Hair follicle dermal papilla cell (primary cell): ENCODE measurements around the gene CD55. TPM values are rescaled to one million over a fixed set of nuclear protein-coding genes. Genes with fewer than 3 reads are reported as not detected.

Source experiments
- total RNA-seq: library from RNA; depleted of rRNA; stranded (reverse); fragments of >200 nt; gene quantifications from 2 replicates; pipeline ENCODE4 v1.2.3, GENCODE V29; 2012

Gene CD55, protein sequence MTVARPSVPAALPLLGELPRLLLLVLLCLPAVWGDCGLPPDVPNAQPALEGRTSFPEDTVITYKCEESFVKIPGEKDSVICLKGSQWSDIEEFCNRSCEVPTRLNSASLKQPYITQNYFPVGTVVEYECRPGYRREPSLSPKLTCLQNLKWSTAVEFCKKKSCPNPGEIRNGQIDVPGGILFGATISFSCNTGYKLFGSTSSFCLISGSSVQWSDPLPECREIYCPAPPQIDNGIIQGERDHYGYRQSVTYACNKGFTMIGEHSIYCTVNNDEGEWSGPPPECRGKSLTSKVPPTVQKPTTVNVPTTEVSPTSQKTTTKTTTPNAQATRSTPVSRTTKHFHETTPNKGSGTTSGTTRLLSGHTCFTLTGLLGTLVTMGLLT
- 53.2 and 59.1 TPM in 2 replicates for total RNA-seq

DNA sequence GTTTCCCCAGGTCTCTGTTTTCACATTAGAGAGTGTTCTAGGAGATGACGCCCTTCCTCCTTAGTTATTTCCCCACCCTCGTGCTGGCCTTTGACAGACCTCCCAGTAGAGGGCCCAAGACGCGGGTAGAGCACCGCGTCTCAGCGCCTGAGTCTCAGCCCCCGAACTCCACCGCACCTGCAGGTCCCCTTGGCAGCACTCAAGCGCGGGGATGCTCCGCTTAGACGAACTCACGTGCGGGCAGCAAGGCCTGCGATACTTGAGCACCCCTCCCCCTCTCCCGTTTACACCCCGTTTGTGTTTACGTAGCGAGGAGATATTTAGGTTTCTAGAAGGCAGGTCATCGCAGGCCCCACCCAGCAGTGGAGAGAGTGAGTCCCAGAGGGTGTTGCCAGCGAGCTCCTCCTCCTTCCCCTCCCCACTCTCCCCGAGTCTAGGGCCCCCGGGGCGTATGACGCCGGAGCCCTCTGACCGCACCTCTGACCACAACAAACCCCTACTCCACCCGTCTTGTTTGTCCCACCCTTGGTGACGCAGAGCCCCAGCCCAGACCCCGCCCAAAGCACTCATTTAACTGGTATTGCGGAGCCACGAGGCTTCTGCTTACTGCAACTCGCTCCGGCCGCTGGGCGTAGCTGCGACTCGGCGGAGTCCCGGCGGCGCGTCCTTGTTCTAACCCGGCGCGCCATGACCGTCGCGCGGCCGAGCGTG lies at the start of gene CD55:
Gene CD55 (plus strand): TSS at position 600 of the 711 bp plus-strand sequence. CDS start 88 bp downstream, at position 688.

Other genes with a start within 250 kb of the CD55 start
- gene C4BPB, start 232.8 kb upstream of the CD55 start, total RNA-seq: 0.24 and 0.32 TPM in 2 replicates
- gene C4BPA, start 217.4 kb upstream of the CD55 start, total RNA-seq: not detected in 2 replicates
- gene CR2, start 132.7 kb downstream of the CD55 start, total RNA-seq: not detected in 2 replicates
- gene CR1, start 174.5 kb downstream of the CD55 start, total RNA-seq: 0.24 TPM in 1 of 2 replicates, not detected in the other